ENCODE results near the gene ZNF554. TPM values are rescaled to one million over a fixed set of nuclear protein-coding genes. Genes with fewer than 3 reads are reported as not detected.

Gene ZNF554
- total and polyA plus RNA-seq, 2 experiments from 2014 or later, result 2.0 to 7.5 TPM

DNA sequence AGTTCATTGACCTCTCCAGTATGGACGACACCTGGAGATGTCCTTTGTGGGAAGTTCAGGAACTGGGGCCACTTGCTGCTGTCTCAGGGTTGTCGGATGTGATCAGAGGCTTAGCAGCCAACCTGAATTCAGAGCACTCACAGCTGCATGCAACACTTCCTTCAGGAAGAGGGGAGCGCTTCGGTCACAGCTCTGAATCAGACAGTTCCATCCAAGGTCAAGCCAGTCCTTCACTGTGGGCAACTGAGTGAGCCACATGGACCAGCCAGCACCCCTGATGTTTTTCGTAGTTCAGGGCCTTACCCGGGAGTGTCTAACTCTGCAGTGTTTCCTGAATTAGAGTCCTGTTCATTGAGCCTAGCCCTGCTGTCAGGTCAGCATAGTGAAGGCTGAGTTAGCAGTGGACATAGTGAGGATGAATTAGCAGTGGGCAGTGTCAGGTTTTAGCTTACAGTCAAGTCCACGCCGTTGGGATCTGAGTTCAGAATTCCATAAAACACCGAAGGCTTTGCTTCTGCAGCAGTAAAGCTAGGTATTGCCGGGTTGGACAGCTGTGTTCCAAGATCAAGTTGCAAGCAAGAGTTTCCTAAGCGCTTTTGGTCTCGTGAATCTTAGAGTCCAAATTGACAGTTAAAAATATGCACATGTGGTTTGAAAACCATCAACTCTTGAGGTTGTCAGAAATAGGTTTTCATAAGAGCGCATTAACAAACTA lies 26.7 kb downstream of the ZNF554 start:
- TF ChIP-seq ZNF331 (CRISPR knock-in tag; IDR thresholded peaks at IDR 0.05; ENCODE audit: low read depth), result no peak
- TF ChIP-seq POLR2AphosphoS5 (IDR thresholded peaks at IDR 0.05; ENCODE audit: low read depth), result no peak
- TF ChIP-seq, protein P1, sequence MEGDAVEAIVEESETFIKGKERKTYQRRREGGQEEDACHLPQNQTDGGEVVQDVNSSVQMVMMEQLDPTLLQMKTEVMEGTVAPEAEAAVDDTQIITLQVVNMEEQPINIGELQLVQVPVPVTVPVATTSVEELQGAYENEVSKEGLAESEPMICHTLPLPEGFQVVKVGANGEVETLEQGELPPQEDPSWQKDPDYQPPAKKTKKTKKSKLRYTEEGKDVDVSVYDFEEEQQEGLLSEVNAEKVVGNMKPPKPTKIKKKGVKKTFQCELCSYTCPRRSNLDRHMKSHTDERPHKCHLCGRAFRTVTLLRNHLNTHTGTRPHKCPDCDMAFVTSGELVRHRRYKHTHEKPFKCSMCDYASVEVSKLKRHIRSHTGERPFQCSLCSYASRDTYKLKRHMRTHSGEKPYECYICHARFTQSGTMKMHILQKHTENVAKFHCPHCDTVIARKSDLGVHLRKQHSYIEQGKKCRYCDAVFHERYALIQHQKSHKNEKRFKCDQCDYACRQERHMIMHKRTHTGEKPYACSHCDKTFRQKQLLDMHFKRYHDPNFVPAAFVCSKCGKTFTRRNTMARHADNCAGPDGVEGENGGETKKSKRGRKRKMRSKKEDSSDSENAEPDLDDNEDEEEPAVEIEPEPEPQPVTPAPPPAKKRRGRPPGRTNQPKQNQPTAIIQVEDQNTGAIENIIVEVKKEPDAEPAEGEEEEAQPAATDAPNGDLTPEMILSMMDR (conservative IDR thresholded peaks at IDR 0.05; ENCODE audit: low read depth in 2 of 2), result no peak
- no peak overlapping the region for H3K4me3 Mint-ChIP-seq

DNA sequence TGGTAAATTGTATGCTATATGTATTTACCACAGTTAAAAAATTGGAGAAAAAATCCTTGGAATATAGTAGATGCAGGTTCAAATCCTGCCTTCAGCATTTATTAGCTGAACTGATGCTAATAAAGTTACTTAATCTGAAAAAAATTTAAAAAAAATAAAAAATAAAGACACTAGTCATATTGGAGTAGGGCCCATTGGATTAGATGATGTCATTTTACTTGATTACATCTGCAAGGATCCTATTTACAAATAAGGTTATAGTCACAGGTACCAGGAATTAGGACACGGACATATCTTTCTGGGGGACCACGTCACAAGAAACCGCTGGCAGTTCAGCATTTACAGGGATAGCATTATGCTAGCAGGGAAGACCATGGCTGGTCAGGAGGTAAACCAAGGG lies 27.8 kb downstream of the ZNF554 start:
- H3K79me2 ChIP-seq (replicated peaks; ENCODE audit: insufficient read depth), result peaks cover 22% of the 10 kb centered on the region
- no peak overlapping the region for H3K4me2 ChIP-seq
- Mint-ChIP-seq H3K36me3 (ENCODE audit: low read depth) (peaks cover 75% of the 10 kb centered on the region), H3K9me3 (peaks cover 79% of the 10 kb centered on the region), H3K4me1 (peaks cover under 1% of the 10 kb centered on the region; the same call in 2 of the 3 replicates), H3K4me3 (no peak overlapping the region), H3K27me3 (ENCODE audit: insufficient read depth, low read depth, poor library complexity) (peaks cover 4% of the 10 kb centered on the region), H3K27ac (no peak overlapping the region)
- TF ChIP-seq REST (IDR thresholded peaks at IDR 0.05; ENCODE audit: unreplicated experiment) (no peak), POLR2AphosphoS5 (IDR thresholded peaks at IDR 0.05; ENCODE audit: low read depth) (no peak), ZNF462 (CRISPR knock-in tag; IDR thresholded peaks at IDR 0.05) (no peak), EZH2phosphoT487 (IDR thresholded peaks at IDR 0.05; ENCODE audit: unreplicated experiment) (no peak), NANOG (IDR thresholded peaks at IDR 0.05; ENCODE audit: borderline replicate concordance) (no peak)
- peaks cover 26% of the 10 kb centered on the region for H3K36me3 ChIP-seq (ENCODE audit: insufficient read depth)
- H3K27ac ChIP-seq (ENCODE audit: low read depth), result no peak overlapping the region
- H3K4me3 ChIP-seq, result no peak overlapping the region
- H3K9me2 ChIP-seq (ENCODE audit: insufficient read depth), result no peaks in the 10 kb centered on the region
- H3F3A ChIP-seq (replicated peaks; ENCODE audit: low read depth), result no peaks in the 10 kb centered on the region
- ATAC-seq (no peak), DNase-seq (ENCODE audit: low spot score) (no peak)
- H3K27me3 ChIP-seq (ENCODE audit: insufficient read depth), result peaks cover 3% of the 10 kb centered on the region; the same call in 1 of the 2 replicates
- H4K20me1 ChIP-seq (replicated peaks; ENCODE audit: insufficient read depth), result no peaks in the 10 kb centered on the region; the same call in 1 of the 2 replicates
- H2AFZ ChIP-seq, result no peak overlapping the region
- H3K4me1 ChIP-seq (ENCODE audit: insufficient read depth), result peaks cover under 1% of the 10 kb centered on the region; the same call in 1 of the 2 replicates

More for the DNA sequence above, 26.7 kb downstream of the ZNF554 start:
- H3K9me3 Mint-ChIP-seq, result peaks cover 67% of the 10 kb centered on the region
- Histone ChIP-seq H3K4me2 (no peak overlapping the region), H3K4me3 (no peak overlapping the region), H2AFZ (no peak overlapping the region), H3K9me2 (ENCODE audit: insufficient read depth) (no peaks in the 10 kb centered on the region), H3K27ac (ENCODE audit: low read depth) (no peak overlapping the region), H3F3A (replicated peaks; ENCODE audit: low read depth) (no peaks in the 10 kb centered on the region), H3K79me2 (replicated peaks; ENCODE audit: insufficient read depth) (peaks cover 24% of the 10 kb centered on the region), H3K36me3 (ENCODE audit: insufficient read depth) (peaks cover 14% of the 10 kb centered on the region), H3K27me3 (ENCODE audit: insufficient read depth) (peaks cover 8% of the 10 kb centered on the region; the same call in 1 of the 2 replicates), H4K20me1 (replicated peaks; ENCODE audit: insufficient read depth) (peaks cover 4% of the 10 kb centered on the region), H3K4me1 (ENCODE audit: insufficient read depth) (peaks cover 6% of the 10 kb centered on the region; the same call in 1 of the 2 replicates)
- peaks cover 68% of the 10 kb centered on the region for H3K36me3 Mint-ChIP-seq (ENCODE audit: low read depth)
- H3K4me1 Mint-ChIP-seq, result peaks cover 5% of the 10 kb centered on the region
- peaks cover 9% of the 10 kb centered on the region for H3K27me3 Mint-ChIP-seq (ENCODE audit: insufficient read depth, low read depth, poor library complexity)
- H3K27ac Mint-ChIP-seq, result no peak overlapping the region
- DNase-seq (ENCODE audit: low spot score) (no peak), ATAC-seq (no peak)

All from GM23338 (cell line).